Motor neuron (in vitro differentiated cells): ENCODE data around the gene ACVR1. TPM values are rescaled to one million over a fixed set of nuclear protein-coding genes. Genes with fewer than 3 reads are reported as not detected.

Experiments used
- ATAC-seq, 8 experiments: fragments of 200-7000 bp; cut with Tn5 transposase; replicated peaks in 6 of 8; 2 replicates each; pipeline ENCODE4 v1.8.0; 2021; ENCODE audit warnings: mild to moderate bottlenecking in 8 of 8, moderate library complexity in 8 of 8
- H3K27ac ChIP-seq, 2 donors: fragments of 250-450 bp; sonication (Bioruptor Pico); 2 replicates each; pipeline ENCODE4 v1.9.0; 2021; ENCODE audit warnings: antibody characterized with exemption in 2 of 2, mild to moderate bottlenecking in 2 of 2, moderate library complexity in 1 of 2
- H3K4me1 ChIP-seq, 2 donors: fragments of 250-450 bp; sonication (Bioruptor Pico); replicated peaks in 1 of 2; 2 replicates each; pipeline ENCODE4 v1.6.1; 2021; ENCODE audit warnings: antibody characterized with exemption in 2 of 2, mild to moderate bottlenecking in 2 of 2, moderate library complexity in 1 of 2
- H3K4me3 ChIP-seq, 5 donors: fragments of 250-450 bp; sonication (Bioruptor Pico); 2 replicates each; pipeline ENCODE4 v1.9.0; 2021; ENCODE audit warnings: antibody characterized with exemption in 5 of 5, mild to moderate bottlenecking in 5 of 5, moderate library complexity in 4 of 5
- WGBS, 10 experiments: fragments of 450-650 bp; shearing (Covaris generic); methylation state at CpG; one replicate each; pipeline ENCODE4 v1.0.0; 2022; 5-methylcytosine and 5-hydroxymethylcytosine counted together
- in situ Hi-C, 9 experiments: fragments of 400-800 bp; cut with MboI; loops; one replicate each; pipeline ENCODE4 v1.15.0; 2021; ENCODE audit warnings: low sequenced_read_pairs in 9 of 9, low pct_unique_long_range_greater_than_20kb in 2 of 9; ENCODE audit not compliant: unreplicated experiment in 9 of 9
- total RNA-seq, 8 experiments: library from RNA; unstranded; fragments of 300-600 nt; gene quantifications; 2 replicates each; pipeline versions ENCODE4 v1.2.3 to v1.2.4, GENCODE V29; 2022

Gene ACVR1
- total RNA-seq, 8 experiments from 2014 or later, result 3.1 to 32.9 (median 12.7) TPM

GRCh38 chr2:157810037-157810436 is 66.1 kb downstream of the ACVR1 start:
- ATAC-seq, result no peak
- in situ Hi-C loops, result no loop called here
- WGBS, 10 experiments, result 0 to 100% (median 83%) methylated on average over 1 of the region's 1 CpG; no CpG with 5 or more reads in 3 of the 10 experiments

GRCh38 chr2:157809212-157809611 is 66.9 kb downstream of the ACVR1 start:
- peak in 3 of 8 experiments; percentile 56 to 86 (median 71) for ATAC-seq
- 18 to 100% (median 84%) methylated on average over 1 to 4 of the region's 4 CpGs for WGBS, 10 experiments

More at GRCh38 chr2:157810037-157810436, 66.1 kb downstream of the ACVR1 start:
- Histone ChIP-seq H3K4me3 (no peak overlapping the region), H3K27ac (no peak overlapping the region), H3K4me1 (peaks cover 0 to 5% of the 10 kb centered on the region in 2 donors)

GRCh38 chr2:157808421-157808820 is 67.7 kb downstream of the ACVR1 start:
- no peak overlapping the region for H3K4me3 ChIP-seq
- in situ Hi-C loops, result no loop called here
- no peak overlapping the region for H3K27ac ChIP-seq
- H3K4me1 ChIP-seq, result peaks cover 0 to 5% of the 10 kb centered on the region in 2 donors
- ATAC-seq, result peak in 2 of 8 experiments; percentile 41 to 64
- WGBS, 10 experiments, result 14 to 100% (median 55%) methylated on average over 1 to 3 of the region's 3 CpGs; no CpG with 5 or more reads in 3 of the 10 experiments

More at GRCh38 chr2:157809212-157809611, 66.9 kb downstream of the ACVR1 start:
- H3K4me3 ChIP-seq, result no peak overlapping the region
- H3K4me1 ChIP-seq, result peaks cover 0 to 5% of the 10 kb centered on the region in 2 donors
- in situ Hi-C loops, result no loop called here
- no peak overlapping the region for H3K27ac ChIP-seq

GRCh38 chr2:157806426-157807077 is 69.6 kb downstream of the ACVR1 start:
- 12 to 100% (median 81%) methylated on average over 2 to 7 of the region's 7 CpGs for WGBS, 10 experiments

GRCh38 chr2:157805519-157805918 is 70.6 kb downstream of the ACVR1 start:
- Histone ChIP-seq H3K27ac (no peak overlapping the region), H3K4me1 (peaks cover 0 to 5% of the 10 kb centered on the region in 2 donors), H3K4me3 (no peak overlapping the region)
- no peak for ATAC-seq
- in situ Hi-C loops, result no loop called here
- WGBS, 10 experiments, result 83 to 100% (median 100%) methylated on average over 1 to 3 of the region's 3 CpGs; no CpG with 5 or more reads in 2 of the 10 experiments

More at GRCh38 chr2:157806426-157807077, 69.6 kb downstream of the ACVR1 start:
- in situ Hi-C loops, result no loop called here
- H3K4me1 ChIP-seq, result peaks cover 0 to 5% of the 10 kb centered on the region in 2 donors
- H3K4me3 ChIP-seq, result no peak overlapping the region
- H3K27ac ChIP-seq, result no peak overlapping the region
- peak in 3 of 8 experiments; percentile 40 to 74 (median 60) for ATAC-seq

GRCh38 chr2:157804355-157804754 is 71.8 kb downstream of the ACVR1 start:
- Histone ChIP-seq H3K4me3 (no peak overlapping the region), H3K27ac (no peak overlapping the region), H3K4me1 (peaks cover 0 to 5% of the 10 kb centered on the region in 2 donors)
- in situ Hi-C loops, result no loop called here
- no peak for ATAC-seq
- 93 to 100% (median 100%) methylated on average over 1 to 5 of the region's 5 CpGs; no CpG with 5 or more reads in 1 of the 10 experiments for WGBS, 10 experiments

GRCh38 chr2:157803952-157804351 is 72.2 kb downstream of the ACVR1 start:
- in situ Hi-C loops, result no loop called here

GRCh38 chr2:157803476-157803875 is 72.7 kb downstream of the ACVR1 start:
- Histone ChIP-seq H3K4me3 (no peak overlapping the region), H3K4me1 (peaks cover 0 to 2% of the 10 kb centered on the region in 2 donors), H3K27ac (no peak overlapping the region)
- WGBS, 10 experiments, result 60 to 100% (median 84%) methylated on average over 1 to 4 of the region's 4 CpGs
- no peak for ATAC-seq
- in situ Hi-C loops, result no loop called here

More at GRCh38 chr2:157803952-157804351, 72.2 kb downstream of the ACVR1 start:
- H3K27ac ChIP-seq, result no peak overlapping the region
- H3K4me3 ChIP-seq, result no peak overlapping the region
- 87 to 100% (median 100%) methylated on average over 1 to 3 of the region's 3 CpGs; no CpG with 5 or more reads in 4 of the 10 experiments for WGBS, 10 experiments
- H3K4me1 ChIP-seq, result peaks cover 0 to 5% of the 10 kb centered on the region in 2 donors
- ATAC-seq, result no peak

GRCh38 chr2:157800838-157801495 is 75.2 kb downstream of the ACVR1 start:
- in situ Hi-C loops, result no loop called here
- WGBS, 10 experiments, result 75 to 100% (median 100%) methylated on average over 1 to 3 of the region's 5 CpGs; no CpG with 5 or more reads in 1 of the 10 experiments
- ATAC-seq, result no peak

GRCh38 chr2:157793053-157793612 is 83.0 kb downstream of the ACVR1 start:
- peak in 2 of 8 experiments; percentile 65 to 68 for ATAC-seq
- no peak overlapping the region for H3K27ac ChIP-seq
- in situ Hi-C loops, result loop anchor here in 1 of 9 experiments (25.0 kb wide), 1 partner anchor 219 kb away; no protein-coding TSS in a partner anchor
- H3K4me3 ChIP-seq, result no peak overlapping the region
- H3K4me1 ChIP-seq, result no peaks in the 10 kb centered on the region

More at GRCh38 chr2:157800838-157801495, 75.2 kb downstream of the ACVR1 start:
- no peak overlapping the region for H3K4me3 ChIP-seq
- H3K4me1 ChIP-seq, result no peaks in the 10 kb centered on the region
- H3K27ac ChIP-seq, result no peak overlapping the region

- Histone ChIP-seq H3K4me1 (no peaks in the 10 kb centered on the region), H3K27ac (no peak overlapping the region), H3K4me3 (no peak overlapping the region)
- in situ Hi-C loops, result loop anchor here in 1 of 9 experiments (25.0 kb wide), 1 partner anchor 220 kb away; no protein-coding TSS in a partner anchor
- WGBS, 10 experiments, result 0 to 94% (median 76%) methylated on average over 1 to 3 of the region's 3 CpGs; no CpG with 5 or more reads in 2 of the 10 experiments
- ATAC-seq, result peak in 2 of 8 experiments; percentile 82 to 85
These were observed 83.6 kb downstream of the ACVR1 start for GRCh38 chr2:157792335-157793052.

- no peak for ATAC-seq
These were observed 85.3 kb downstream of the ACVR1 start for GRCh38 chr2:157790780-157791179.

More at GRCh38 chr2:157790780-157791179, 85.3 kb downstream of the ACVR1 start:
- Histone ChIP-seq H3K4me1 (no peaks in the 10 kb centered on the region), H3K27ac (no peak overlapping the region), H3K4me3 (no peak overlapping the region)
- in situ Hi-C loops, result loop anchor here in 1 of 9 experiments (25.0 kb wide), 1 partner anchor 222 kb away; no protein-coding TSS in a partner anchor
- 81 to 100% (median 100%) methylated on average over 1 to 4 of the region's 5 CpGs; no CpG with 5 or more reads in 1 of the 10 experiments for WGBS, 10 experiments
